ENCODE measurements around the gene DGKA. TPM values are rescaled to one million over a fixed set of nuclear protein-coding genes. Genes with fewer than 3 reads are reported as not detected.

The DGKA gene
- total and polyA plus RNA-seq, 2 of the 13 experiments (the other 11 are each of a cell fraction or from before 2014, with no cell fraction given), result 2.4 to 5.4 TPM

- TF ChIP-seq ZNF768 (CRISPR knock-in tag; IDR thresholded peaks at IDR 0.05) (0 out of 2 replicates have a peak, but pooled peaks have one; percentile 24), GRHL1 (CRISPR knock-in tag; conservative IDR thresholded peaks at IDR 0.05) (no peak), ZNF501 (CRISPR knock-in tag; IDR thresholded peaks at IDR 0.05) (0 out of 2 replicates have a peak, but pooled peaks have one; percentile 36), RBM39 (IDR thresholded peaks at IDR 0.05; ENCODE audit: low read depth, low read length, poor library complexity, severe bottlenecking) (no peak), POLR2A (IDR thresholded peaks at IDR 0.05; ENCODE audit: insufficient read depth in 1 of 2, low read depth in 2 of 2, low read length in 2 of 2) (no peak), ATF7 (IDR thresholded peaks at IDR 0.05) (no peak), ATF7 (CRISPR knock-in tag; IDR thresholded peaks at IDR 0.05) (peak; percentile 55; the same call in 1 of the 2 replicates), ZNF619 (CRISPR knock-in tag; IDR thresholded peaks at IDR 0.05) (0 out of 2 replicates have a peak, but pooled peaks have one; percentile 33), ELF1 (CRISPR knock-in tag; IDR thresholded peaks at IDR 0.05) (no peak), ZBTB7A (CRISPR knock-in tag; IDR thresholded peaks at IDR 0.05) (no peak), ZNF569 (CRISPR knock-in tag; IDR thresholded peaks at IDR 0.05; ENCODE audit: borderline replicate concordance) (no peak), ZNF557 (CRISPR knock-in tag; IDR thresholded peaks at IDR 0.05) (no peak), ZNF724P (CRISPR knock-in tag; IDR thresholded peaks at IDR 0.05; ENCODE audit: borderline replicate concordance) (no peak), SCMH1 (CRISPR knock-in tag; IDR thresholded peaks at IDR 0.05; ENCODE audit: borderline replicate concordance) (no peak), ZNF674 (CRISPR knock-in tag; IDR thresholded peaks at IDR 0.05; ENCODE audit: low read depth) (no peak), PAWR (CRISPR knock-in tag; IDR thresholded peaks at IDR 0.05; ENCODE audit: borderline replicate concordance) (no peak), RELA (CRISPR knock-in tag; IDR thresholded peaks at IDR 0.05) (no peak), MXD4 (CRISPR knock-in tag; IDR thresholded peaks at IDR 0.05) (no peak), AGO1 (IDR thresholded peaks at IDR 0.05; ENCODE audit: low read depth, low read length, poor library complexity, severe bottlenecking) (no peak), ZFP36 (IDR thresholded peaks at IDR 0.05; ENCODE audit: borderline replicate concordance, low read depth, low read length, partially characterized antibody) (no peak)
- TF ChIP-seq, protein P1, sequence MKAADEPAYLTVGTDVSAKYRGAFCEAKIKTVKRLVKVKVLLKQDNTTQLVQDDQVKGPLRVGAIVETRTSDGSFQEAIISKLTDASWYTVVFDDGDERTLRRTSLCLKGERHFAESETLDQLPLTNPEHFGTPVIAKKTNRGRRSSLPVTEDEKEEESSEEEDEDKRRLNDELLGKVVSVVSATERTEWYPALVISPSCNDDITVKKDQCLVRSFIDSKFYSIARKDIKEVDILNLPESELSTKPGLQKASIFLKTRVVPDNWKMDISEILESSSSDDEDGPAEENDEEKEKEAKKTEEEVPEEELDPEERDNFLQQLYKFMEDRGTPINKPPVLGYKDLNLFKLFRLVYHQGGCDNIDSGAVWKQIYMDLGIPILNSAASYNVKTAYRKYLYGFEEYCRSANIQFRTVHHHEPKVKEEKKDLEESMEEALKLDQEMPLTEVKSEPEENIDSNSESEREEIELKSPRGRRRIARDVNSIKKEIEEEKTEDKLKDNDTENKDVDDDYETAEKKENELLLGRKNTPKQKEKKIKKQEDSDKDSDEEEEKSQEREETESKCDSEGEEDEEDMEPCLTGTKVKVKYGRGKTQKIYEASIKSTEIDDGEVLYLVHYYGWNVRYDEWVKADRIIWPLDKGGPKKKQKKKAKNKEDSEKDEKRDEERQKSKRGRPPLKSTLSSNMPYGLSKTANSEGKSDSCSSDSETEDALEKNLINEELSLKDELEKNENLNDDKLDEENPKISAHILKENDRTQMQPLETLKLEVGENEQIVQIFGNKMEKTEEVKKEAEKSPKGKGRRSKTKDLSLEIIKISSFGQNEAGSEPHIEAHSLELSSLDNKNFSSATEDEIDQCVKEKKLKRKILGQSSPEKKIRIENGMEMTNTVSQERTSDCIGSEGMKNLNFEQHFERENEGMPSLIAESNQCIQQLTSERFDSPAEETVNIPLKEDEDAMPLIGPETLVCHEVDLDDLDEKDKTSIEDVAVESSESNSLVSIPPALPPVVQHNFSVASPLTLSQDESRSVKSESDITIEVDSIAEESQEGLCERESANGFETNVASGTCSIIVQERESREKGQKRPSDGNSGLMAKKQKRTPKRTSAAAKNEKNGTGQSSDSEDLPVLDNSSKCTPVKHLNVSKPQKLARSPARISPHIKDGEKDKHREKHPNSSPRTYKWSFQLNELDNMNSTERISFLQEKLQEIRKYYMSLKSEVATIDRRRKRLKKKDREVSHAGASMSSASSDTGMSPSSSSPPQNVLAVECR (CRISPR knock-in tag; IDR thresholded peaks at IDR 0.05; ENCODE audit: borderline replicate concordance), result peak; percentile 63
- TF ChIP-seq, protein P2, sequence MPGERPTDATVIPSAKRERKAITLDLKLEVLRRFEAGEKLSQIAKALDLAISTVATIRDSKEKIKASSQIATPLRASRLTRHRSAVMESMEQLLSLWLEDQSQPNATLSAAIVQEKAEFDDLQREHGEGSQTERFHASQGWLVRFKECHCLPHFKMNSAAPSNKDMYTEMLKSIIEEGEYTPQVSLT (CRISPR knock-in tag; IDR thresholded peaks at IDR 0.05; ENCODE audit: borderline replicate concordance, low read depth), result no peak
- TF ChIP-seq, protein P3, sequence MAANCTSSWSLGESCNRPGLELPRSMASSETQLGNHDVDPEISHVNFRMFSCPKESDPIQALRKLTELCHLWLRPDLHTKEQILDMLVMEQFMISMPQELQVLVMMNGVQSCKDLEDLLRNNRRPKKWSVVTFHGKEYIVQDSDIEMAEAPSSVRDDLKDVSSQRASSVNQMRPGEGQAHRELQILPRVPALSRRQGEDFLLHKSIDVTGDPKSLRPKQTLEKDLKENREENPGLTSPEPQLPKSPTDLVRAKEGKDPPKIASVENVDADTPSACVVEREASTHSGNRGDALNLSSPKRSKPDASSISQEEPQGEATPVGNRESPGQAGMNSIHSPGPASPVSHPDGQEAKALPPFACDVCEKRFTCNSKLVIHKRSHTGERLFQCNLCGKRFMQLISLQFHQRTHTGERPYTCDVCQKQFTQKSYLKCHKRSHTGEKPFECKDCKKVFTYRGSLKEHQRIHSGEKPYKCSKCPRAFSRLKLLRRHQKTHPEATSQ (CRISPR knock-in tag; IDR thresholded peaks at IDR 0.05; ENCODE audit: borderline replicate concordance), result no peak
Measured at GRCh38 chr12:55940065-55940732, 9.2 kb downstream of the DGKA start (continued).
